ENCODE results near the gene EPO.
"Not testable (repeated sequence)": the region's sequence is repeated elsewhere in the genome, so short reads cannot be mapped to it uniquely, and the experiment has no call there.

EPO gene

DNA sequence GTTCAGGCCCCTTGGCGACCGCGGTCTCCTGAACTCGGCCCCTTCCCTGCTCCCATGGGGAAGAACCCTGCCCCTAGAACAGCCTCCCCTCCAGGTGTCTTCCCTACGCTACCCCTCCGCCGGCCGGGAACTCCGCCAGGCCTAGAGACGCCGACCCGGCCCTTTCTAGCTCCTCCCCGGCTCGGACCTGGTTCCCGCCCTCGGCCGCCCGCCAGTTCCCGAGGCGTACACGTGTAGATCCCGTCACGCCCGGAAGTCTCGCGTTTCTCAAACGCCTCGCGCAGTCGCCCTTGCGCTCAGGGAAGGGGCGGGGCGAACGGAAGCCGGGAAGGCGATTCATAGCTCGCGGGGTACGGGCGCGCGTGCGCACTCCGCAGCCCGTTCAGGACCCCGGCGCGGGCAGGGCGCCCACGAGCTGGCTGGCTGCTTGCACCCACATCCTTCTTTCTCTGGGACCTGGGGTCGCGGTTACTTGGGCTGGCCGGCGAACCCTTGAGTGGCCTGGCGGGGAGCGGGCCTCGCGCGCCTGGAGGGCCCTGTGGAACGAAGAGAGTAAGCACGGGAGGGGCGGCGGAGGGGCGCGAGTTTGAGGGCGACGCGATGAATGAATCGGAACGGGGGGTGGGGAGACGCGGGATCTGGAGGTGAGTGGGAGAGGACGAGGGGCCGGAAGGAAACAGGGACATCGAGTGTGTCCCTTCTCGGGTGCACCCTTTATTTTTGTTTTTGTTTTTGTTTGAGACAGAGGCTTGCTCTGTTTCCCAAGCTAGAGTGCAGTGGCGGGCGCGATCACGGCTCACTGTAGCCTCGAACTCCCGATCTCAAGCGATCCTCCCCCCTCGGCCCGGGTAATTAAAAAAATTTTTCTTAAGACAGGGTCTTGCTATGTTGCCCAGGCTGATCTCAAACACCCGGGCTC is 14.3 kb upstream of the EPO start, which contains the start of gene POP7:
POP7 (plus strand) TSS at position 369 of the 919 bp plus-strand sequence. CDS start 710 bp downstream, outside the sequence.
- DNase-seq = peak; percentile 94 to 98 (median 95)

DNA sequence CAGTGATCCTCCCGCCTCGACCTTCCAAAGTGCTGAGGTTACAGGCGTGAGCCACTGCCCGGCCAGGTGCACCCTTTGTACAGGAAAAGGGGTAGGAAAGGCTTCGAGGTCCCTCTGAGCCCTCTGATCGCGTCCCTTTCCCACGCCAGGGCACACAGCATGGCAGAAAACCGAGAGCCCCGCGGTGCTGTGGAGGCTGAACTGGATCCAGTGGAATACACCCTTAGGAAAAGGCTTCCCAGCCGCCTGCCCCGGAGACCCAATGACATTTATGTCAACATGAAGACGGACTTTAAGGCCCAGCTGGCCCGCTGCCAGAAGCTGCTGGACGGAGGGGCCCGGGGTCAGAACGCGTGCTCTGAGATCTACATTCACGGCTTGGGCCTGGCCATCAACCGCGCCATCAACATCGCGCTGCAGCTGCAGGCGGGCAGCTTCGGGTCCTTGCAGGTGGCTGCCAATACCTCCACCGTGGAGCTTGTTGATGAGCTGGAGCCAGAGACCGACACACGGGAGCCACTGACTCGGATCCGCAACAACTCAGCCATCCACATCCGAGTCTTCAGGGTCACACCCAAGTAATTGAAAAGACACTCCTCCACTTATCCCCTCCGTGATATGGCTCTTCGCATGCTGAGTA is 13.5 kb upstream of the EPO start:
- no peak for DNase-seq

DNA sequence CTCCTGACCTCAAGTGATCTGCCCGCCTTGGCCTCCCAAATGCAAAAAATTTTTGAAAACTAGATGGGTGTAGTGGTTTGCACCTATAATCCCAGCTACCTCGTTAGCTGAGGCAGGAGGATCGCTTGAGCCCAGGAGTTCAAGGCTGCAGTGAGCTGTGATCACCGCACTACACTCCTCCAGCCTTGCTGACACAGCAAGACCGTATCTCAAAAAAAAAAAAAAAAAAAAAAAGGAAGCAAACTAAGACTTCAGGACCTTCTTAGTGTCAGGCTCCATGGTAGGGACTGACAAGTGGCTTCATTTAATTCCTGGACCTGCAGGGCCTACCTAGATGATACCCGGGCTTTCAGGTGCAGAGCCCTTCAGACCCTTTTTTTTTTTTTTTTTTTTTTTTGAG is 11.9 kb upstream of the EPO start:
- DNase-seq = no peak

DNA sequence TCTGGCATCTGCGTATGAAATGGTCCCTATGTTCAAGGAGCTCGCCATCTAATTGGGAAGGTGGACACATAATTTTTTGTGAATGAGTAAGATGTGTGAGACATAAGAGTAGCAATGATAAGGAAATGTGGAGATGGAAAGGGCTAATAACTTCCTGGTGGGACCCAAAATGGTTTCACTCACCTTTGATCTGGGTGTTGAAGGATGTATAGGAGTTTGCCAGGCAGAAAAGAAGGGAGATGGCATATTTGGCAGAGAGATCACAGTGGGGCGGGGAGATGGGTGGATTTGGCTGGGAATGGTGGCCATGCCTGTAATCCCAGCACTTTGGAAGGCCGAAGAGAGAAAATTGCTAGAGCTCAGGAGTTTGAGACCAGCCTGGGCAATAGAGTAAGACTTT is 9.8 kb upstream of the EPO start:
- DNase-seq = no peak

DNA sequence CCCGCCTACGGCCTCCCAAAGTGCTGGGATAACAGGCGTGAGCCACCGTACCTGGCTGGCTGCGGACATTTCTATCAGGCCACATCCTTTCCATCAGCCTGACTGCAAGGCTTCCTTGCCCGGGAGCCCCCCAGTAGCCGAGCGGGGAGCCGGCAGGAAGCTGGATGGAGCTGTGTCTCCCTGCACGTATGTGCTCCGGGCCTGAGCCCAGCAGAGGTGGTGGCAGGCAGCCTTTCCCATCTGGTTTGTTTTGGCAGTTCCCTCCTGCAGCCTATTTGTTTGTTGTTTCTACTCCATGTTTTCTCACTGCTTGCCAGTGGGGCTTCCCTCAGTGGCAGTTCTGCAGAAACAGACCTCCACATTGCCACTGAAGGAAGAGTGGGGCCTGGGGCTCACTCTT is 8.9 kb upstream of the EPO start:
- no peak for DNase-seq

DNA sequence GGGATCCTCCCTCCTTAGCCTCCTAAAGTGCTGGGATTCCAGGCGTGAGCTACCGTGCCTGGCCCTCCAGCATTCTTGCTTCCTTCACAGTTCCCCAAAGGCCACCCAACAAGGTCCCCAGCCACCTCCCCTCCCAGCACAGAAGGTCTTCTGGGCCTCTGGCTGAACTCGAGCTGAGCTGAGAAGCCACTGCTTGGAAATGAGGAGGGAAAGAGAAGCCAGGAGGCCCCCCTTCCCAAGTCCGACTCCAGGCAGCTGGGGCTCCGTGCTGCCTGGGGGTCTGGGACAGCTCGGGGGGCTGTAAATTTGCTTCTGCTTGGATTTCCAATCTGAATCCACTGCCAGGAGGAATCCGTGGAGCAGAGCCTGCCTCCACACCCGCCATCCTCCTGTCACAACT is 5.5 kb upstream of the EPO start:
- no peak for DNase-seq

DNA sequence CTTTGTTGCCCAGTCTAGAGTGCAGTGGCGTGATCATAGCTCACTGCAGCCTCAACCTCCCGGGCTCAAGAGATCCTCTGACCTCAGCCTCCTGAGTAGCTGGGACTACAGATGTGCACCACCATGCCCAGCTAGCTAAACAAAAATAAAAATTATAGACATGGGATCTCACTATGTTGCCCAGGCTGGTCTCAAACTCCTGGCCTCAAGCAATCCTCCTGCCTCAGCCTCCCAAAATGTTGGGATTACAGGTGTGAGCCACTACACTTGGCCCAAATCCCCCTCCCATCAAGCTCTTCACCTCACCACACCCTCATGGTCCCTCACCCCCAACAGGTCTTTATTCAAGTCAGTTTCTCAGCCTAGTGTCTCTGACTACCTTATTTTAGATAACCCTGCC is 3.2 kb upstream of the EPO start:
- not testable (repeated sequence) for DNase-seq

DNA sequence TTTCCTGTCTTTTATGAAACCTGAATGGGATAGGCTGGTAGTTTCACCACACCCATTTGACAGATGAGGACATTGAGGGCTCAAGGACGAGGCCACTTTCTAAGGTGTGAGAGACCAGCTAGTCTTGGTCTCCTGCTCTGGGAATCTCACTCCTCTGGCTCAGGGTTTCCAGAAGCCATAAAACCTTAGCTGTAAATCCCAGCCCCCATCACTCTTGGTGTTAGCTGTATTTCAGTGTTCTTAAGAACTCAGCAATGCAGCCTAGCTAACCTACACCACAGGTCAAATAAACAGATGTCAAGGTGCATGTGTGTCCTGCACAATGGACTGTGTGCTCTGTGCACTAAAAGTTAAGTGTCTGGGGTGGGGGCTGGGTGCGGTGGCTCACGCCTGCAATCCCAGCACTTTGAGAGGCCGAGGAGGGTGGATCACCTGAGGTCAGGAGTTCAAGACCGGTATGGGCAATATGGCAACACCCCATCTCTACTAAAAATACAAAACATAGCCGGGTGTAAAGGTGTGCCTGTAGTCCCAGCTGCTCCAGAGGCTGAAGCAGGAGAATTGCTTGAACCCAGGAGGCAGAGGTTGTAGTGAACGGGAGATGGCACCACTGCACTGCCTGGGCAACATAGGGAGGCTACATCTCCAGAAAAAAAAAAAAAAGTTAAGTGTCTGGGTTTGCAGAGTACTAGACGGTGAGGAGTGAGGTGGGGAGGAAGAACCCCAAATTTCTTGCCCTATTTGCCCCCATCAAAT is 567 bp upstream of the EPO start:
- DNase-seq = no peak

DNA sequence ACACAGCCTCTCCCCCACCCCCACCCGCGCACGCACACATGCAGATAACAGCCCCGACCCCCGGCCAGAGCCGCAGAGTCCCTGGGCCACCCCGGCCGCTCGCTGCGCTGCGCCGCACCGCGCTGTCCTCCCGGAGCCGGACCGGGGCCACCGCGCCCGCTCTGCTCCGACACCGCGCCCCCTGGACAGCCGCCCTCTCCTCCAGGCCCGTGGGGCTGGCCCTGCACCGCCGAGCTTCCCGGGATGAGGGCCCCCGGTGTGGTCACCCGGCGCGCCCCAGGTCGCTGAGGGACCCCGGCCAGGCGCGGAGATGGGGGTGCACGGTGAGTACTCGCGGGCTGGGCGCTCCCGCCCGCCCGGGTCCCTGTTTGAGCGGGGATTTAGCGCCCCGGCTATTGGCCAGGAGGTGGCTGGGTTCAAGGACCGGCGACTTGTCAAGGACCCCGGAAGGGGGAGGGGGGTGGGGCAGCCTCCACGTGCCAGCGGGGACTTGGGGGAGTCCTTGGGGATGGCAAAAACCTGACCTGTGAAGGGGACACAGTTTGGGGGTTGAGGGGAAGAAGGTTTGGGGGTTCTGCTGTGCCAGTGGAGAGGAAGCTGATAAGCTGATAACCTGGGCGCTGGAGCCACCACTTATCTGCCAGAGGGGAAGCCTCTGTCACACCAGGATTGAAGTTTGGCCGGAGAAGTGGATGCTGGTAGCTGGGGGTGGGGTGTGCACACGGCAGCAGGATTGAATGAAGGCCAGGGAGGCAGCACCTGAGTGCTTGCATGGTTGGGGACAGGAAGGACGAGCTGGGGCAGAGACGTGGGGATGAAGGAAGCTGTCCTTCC is 620 bp downstream of the EPO start:
- DNase-seq = no peak

DNA sequence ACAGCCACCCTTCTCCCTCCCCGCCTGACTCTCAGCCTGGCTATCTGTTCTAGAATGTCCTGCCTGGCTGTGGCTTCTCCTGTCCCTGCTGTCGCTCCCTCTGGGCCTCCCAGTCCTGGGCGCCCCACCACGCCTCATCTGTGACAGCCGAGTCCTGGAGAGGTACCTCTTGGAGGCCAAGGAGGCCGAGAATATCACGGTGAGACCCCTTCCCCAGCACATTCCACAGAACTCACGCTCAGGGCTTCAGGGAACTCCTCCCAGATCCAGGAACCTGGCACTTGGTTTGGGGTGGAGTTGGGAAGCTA is 1.2 kb downstream of the EPO start:
- no peak for DNase-seq

DNA sequence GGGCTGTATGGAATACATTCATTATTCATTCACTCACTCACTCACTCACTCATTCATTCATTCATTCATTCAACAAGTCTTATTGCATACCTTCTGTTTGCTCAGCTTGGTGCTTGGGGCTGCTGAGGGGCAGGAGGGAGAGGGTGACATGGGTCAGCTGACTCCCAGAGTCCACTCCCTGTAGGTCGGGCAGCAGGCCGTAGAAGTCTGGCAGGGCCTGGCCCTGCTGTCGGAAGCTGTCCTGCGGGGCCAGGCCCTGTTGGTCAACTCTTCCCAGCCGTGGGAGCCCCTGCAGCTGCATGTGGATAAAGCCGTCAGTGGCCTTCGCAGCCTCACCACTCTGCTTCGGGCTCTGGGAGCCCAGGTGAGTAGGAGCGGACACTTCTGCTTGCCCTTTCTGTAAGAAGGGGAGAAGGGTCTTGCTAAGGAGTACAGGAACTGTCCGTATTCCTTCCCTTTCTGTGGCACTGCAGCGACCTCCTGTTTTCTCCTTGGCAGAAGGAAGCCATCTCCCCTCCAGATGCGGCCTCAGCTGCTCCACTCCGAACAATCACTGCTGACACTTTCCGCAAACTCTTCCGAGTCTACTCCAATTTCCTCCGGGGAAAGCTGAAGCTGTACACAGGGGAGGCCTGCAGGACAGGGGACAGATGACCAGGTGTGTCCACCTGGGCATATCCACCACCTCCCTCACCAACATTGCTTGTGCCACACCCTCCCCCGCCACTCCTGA is 2.4 kb downstream of the EPO start:
- no peak for DNase-seq

DNA sequence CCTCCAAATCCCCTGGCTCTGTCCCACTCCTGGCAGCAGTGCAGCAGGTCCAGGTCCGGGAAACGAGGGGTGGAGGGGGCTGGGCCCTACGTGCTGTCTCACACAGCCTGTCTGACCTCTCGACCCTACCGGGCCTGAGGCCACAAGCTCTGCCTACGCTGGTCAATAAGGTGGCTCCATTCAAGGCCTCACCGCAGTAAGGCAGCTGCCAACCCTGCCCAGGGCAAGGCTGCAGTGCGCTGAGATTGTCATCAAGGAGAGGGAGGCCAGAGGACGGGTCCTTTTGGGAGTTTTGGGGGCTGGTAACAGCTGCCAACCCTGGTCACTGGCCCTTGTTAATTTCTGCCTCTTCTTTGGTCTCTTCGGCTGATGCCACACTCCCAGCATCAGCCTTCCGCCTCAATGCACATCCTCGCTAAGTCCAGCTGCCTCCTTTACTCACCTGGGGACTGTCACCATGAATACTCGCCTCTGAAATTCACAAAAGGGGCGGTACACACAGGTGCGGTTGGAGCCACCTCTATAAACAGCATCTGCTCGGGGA is 3.5 kb downstream of the EPO start:
- no peak for DNase-seq

DNA sequence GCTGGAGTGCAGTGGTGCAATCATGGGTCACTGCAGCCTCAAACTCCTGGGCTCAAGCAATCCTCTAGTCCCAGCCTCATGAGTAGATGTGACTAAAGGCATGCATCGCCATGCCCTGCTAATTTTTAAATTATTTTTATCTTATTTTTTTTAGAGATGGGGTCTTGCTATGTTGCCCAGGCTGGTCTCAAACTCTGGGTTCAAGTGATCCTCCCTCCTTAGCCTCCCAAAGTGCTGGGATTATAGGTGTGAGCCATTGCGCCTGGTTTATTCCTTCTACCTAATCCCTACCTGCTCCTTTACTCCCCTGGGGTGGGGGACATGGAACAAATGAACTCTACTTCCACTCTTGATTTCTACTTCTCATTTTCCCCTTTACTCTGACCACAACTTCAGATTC is 4.1 kb downstream of the EPO start:
- not testable (repeated sequence) for DNase-seq

DNA sequence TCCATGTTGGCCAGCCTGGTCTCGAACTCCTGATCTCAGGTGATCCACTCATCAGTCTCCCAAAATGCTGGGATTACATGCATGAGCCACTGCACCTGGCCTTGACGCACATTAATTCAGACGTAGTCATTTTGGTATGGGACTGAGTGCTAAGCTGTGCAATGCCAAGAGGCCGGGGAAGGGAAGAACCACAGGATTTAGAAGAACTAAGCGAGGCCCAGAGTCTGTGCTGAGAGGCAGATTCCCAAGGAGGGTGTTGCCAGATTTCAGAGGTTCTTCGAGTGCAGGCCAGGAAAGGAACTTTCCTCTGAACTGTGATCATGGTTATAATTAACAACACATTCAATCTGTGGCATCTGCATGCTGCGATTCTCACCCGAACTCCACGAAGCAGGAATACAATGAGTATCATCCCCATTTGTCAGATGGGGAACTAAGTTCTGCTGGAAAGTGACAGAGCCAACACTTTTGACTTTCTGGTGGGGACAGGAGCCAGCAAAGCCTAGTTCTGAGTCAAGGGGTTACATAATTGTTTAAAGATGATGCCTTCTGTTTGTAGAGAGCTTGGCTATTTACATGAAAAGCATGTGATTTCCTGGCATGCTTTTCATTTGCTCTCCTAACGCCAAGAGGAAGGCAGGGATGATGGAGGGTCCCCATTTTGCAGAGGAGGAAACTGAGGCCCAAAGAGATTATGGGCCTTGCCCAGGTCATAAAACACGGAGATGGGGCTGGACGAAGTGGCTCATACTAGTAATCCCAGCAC is 6.9 kb downstream of the EPO start:
- DNase-seq = no peak

DNA sequence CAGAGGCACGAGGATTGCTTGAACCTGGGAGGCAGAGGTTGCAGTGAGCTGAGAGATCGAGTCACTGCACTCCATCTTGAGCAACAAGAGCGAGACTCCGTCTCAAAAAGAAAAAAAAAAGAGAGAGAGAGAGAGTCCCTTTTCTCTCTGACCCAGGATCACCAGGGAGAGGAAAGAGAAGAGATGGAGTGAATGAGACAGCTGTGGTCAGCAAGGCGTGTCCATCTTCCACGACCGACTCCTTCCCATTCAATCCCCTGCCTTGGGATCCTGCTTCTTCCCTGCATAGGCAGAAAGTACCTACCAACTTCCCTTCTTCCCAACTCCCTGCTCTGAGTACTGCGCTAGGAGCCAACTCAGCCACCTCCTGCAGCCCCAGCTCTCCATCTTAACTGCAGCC is 7.9 kb downstream of the EPO start:
- no peak for DNase-seq

DNA sequence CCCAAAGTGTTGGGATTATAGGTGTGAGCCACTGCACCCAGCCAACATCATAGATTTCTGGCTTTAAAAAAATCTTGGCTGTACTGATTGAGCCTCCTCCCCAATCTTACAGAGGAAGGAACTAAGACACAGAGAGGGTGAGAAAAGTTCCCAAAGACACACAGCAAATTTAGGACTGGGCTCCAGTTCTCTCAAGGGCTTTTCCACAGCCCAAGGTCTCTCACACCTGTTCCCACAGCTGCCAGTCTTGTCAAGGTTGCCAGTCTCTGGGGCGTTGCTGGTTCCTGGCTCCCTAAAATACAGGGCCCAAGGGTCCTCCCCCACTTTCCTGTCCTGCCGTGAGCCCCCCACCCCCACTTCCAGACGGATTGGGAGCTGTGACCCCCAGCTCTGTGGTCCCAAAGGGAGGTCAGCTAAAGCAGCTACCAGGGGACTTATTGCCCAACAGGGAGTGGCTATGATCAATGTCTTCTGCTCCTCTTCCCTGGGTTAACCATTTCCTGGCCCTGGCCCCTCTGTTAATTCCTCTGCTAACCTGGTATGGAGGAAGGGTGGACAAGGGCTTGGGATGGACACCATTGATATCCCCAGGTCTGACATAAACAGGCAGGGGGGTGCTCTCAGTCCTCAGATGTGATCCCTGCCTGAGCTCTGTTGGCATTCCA is 10.0 kb downstream of the EPO start:
- DNase-seq = no peak

DNA sequence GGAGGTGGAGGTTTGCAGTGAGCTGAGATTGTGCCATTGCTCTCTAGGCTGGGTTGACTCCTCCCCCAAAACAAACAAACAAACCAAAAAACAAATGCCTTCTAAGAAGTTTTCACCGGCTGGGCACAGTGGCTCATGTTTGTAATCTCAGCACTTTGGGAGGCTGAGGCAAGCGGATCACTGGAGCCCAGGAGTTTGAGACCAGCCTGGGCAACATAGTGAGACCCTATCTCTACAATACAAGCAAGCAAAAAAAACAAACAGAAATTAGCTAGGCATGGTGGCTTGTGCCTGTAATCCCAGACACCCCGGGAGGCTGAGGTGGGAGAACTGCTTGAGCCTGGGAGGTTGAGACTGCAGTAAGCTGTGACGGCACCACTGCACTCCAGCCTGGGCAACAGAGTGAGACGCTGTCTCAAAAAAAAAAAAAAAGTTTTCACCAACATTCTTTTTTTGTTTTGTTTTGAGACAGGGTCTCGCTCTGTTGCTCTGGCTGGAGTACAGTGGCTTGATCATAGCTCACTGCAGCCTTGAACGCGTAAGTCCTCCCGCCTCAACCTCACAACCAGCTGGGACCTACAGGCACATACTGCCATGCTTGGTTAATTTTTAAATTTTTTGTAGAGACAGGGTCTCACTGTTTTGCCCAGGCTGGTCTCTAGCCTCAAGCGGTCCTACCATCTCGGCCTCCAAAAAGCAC is 11.8 kb downstream of the EPO start:
- DNase-seq = no peak

DNA sequence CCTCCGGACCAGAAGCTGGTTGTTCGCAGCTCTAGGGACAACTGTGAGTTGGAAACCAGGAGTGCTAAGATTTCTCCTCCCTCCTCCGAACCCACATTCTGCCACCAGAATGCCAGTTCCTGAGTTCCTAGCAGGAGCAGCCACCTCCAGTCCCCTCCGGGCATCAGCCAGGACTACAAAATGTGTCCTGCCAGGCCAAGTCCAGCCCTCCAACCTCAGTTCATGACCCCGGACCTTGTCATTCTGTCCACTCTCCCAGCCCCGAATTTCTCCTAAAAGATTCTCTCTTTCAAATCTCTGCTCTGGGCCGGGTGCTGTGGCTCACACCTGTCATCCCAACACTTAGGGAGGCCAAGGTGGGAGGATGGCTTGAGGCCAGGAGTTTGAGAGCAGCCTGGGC is 15.5 kb downstream of the EPO start:
- no peak for DNase-seq

DNA sequence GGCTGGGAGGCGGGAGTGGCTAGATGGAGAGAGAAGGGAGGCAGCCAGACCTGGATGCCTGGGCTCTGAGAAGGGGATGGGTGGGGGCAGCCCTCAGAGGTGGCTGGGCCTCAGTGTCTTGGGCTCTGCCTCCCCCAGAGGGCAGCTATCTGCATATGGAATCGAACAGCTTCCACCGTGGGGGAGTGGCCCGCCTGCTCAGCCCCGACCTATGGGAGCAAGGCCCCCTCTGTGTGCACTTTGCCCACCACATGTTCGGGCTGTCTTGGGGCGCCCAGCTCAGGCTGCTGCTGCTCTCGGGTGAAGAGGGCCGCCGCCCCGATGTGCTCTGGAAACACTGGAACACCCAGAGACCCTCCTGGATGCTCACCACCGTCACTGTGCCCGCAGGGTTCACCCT is 16.4 kb downstream of the EPO start:
- DNase-seq = no peak

DNA sequence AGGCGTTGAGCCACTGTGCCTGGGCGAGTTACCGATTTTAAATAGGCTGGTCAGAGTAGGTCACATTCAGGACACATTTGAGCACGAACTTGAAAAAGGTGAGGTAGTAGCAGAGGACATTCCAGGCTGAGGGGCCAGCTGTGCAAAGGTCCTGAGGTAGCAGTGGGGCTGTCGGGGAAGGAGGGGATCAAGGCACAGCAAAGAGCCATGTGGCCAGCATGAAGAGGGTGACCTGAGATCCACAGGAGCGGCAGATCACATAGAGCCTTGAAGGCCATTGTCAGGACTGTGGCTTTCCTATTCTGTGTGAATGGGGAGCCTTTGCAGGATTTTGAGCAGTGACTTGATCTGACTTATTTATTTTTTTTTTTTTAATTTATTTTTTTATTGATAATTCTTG is 19.7 kb downstream of the EPO start:
- DNase-seq = no peak
